ENCODE results near the gene FOXO6.

DNA sequence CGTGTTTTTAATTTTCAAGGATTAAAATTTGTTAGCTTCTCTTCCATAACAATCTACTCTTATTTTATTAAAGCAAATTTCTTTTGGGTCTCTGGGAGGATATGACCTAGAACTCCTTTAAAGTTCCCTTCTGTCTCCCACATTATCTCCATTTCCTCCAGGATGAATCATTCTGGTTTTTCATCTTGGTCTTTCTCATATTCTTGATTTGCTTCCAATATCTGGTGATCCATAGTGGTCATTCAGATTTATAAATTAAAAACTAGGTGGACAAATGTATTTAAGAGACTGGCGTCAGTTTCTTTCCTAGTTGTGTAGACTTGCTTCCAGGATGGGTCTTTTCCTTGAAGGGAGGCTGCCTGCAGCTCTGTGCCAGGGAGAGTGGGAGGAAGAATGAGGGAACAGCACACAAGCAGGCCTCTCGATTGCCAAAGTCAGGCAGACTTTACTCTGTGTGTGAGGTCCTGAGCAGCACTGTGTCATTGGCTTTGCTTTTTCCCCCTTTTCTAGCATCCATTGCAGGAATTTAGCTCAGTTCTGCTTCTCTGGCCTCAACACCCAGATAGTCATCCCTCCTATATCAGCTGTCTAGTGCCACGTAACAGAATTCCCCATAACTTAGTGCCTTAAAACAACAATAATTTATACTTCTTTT, 48.1 kb upstream of the FOXO6 start:
- TF ChIP-seq, protein P1, sequence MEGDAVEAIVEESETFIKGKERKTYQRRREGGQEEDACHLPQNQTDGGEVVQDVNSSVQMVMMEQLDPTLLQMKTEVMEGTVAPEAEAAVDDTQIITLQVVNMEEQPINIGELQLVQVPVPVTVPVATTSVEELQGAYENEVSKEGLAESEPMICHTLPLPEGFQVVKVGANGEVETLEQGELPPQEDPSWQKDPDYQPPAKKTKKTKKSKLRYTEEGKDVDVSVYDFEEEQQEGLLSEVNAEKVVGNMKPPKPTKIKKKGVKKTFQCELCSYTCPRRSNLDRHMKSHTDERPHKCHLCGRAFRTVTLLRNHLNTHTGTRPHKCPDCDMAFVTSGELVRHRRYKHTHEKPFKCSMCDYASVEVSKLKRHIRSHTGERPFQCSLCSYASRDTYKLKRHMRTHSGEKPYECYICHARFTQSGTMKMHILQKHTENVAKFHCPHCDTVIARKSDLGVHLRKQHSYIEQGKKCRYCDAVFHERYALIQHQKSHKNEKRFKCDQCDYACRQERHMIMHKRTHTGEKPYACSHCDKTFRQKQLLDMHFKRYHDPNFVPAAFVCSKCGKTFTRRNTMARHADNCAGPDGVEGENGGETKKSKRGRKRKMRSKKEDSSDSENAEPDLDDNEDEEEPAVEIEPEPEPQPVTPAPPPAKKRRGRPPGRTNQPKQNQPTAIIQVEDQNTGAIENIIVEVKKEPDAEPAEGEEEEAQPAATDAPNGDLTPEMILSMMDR (IDR thresholded peaks at IDR 0.05) = no peak
- TF ChIP-seq EP300 (IDR thresholded peaks at IDR 0.05) (no peak), POLR2A (IDR thresholded peaks at IDR 0.05) (no peak)

Measured in tibial nerve (tissue), 4 donors.